ENCODE results near the gene HOTAIR. TPM values are rescaled to one million over a fixed set of nuclear protein-coding genes. Genes with fewer than 3 reads are reported as not detected.

HOTAIR gene
- polyA plus RNA-seq, 2 of the 4 experiments (the other 2 are of a cell fraction) = 0.67 to 0.71 TPM

DNA sequence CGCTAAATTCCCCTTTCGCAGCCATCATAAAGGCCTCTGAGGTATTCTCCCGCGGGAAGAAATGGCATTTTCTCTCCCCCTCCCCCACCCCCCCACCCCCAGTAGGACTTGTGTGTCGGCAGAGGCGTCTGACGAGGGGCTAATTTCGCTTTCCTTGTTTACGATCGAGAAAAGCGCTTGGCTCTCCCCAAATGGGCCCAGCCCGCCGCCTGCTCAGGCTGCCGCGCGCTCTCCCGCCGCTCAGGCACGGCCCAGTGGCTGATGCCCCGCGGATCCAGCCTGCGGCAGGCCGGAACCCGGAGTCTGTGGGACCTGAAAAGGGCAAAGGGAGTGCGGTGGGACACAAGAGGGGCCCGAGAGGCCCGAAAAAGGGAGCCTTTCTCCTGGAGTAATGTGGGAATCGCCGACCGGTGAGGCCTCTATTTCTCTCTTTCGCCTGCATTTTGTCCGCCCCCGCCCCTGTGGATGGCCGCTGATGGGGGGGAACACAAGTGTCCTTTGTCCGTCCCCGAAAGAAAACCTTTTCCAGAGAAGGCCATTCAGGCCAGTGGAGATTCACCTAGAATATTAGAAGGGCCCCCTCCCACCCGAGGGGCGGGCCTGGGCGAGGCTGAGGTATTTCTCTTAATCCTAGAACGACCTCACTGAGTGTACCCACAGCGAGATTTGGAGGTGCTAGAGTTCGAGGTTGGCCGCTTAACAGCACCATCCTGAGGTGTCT is 44.5 kb upstream of the HOTAIR start:
- ATAC-seq = no peak
- TF ChIP-seq KDM1A (IDR thresholded peaks at IDR 0.05; ENCODE audit: low read depth) = no peak
- TF ChIP-seq HOXB5 (CRISPR knock-in tag; IDR thresholded peaks at IDR 0.05) = no peak
- TF ChIP-seq ESRRA (IDR thresholded peaks at IDR 0.05; ENCODE audit: borderline replicate concordance, low read length) = no peak
- no peak for TF ChIP-seq HEYL (CRISPR knock-in tag; IDR thresholded peaks at IDR 0.05)
- no peak for TF ChIP-seq RFX5 (IDR thresholded peaks at IDR 0.05)
- TF ChIP-seq, protein P1, sequence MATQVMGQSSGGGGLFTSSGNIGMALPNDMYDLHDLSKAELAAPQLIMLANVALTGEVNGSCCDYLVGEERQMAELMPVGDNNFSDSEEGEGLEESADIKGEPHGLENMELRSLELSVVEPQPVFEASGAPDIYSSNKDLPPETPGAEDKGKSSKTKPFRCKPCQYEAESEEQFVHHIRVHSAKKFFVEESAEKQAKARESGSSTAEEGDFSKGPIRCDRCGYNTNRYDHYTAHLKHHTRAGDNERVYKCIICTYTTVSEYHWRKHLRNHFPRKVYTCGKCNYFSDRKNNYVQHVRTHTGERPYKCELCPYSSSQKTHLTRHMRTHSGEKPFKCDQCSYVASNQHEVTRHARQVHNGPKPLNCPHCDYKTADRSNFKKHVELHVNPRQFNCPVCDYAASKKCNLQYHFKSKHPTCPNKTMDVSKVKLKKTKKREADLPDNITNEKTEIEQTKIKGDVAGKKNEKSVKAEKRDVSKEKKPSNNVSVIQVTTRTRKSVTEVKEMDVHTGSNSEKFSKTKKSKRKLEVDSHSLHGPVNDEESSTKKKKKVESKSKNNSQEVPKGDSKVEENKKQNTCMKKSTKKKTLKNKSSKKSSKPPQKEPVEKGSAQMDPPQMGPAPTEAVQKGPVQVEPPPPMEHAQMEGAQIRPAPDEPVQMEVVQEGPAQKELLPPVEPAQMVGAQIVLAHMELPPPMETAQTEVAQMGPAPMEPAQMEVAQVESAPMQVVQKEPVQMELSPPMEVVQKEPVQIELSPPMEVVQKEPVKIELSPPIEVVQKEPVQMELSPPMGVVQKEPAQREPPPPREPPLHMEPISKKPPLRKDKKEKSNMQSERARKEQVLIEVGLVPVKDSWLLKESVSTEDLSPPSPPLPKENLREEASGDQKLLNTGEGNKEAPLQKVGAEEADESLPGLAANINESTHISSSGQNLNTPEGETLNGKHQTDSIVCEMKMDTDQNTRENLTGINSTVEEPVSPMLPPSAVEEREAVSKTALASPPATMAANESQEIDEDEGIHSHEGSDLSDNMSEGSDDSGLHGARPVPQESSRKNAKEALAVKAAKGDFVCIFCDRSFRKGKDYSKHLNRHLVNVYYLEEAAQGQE (IDR thresholded peaks at IDR 0.05) = no peak
- no peak for TF ChIP-seq HOXA7 (CRISPR knock-in tag; IDR thresholded peaks at IDR 0.05)
- no peak for TF ChIP-seq RAD21 (conservative IDR thresholded peaks at IDR 0.05 in 1 of 2, IDR thresholded peaks at IDR 0.05 in 1 of 2)
- no peak for TF ChIP-seq EHMT2 (IDR thresholded peaks at IDR 0.05; ENCODE audit: low read depth)
- TF ChIP-seq CHD4 (IDR thresholded peaks at IDR 0.05; ENCODE audit: borderline replicate concordance) = no peak
- TF ChIP-seq ZSCAN20 (CRISPR knock-in tag; IDR thresholded peaks at IDR 0.05) = no peak
- TF ChIP-seq ELK1 (IDR thresholded peaks at IDR 0.05; ENCODE audit: low read depth, low read length) = no peak
- no peak for TF ChIP-seq TFCP2L1 (CRISPR knock-in tag; IDR thresholded peaks at IDR 0.05)
- WGBS (ENCODE audit: missing lambda C conversion rate) = 94% methylated on average over 41 of the region's 43 CpGs
- ChIA-PET POLR2A (no interaction called here), CTCF (interaction anchor here (1.0 to 27.9 kb wide), 3 partner anchors 9 to 174 kb away, joined by 3 to 476 read pairs (median 54); partner anchors contain the start of genes HOXC6 and SMUG1)
- no peaks in the 10 kb centered on the region for H3K9me3 ChIP-seq
- peaks cover 35% of the 10 kb centered on the region for H3K4me1 ChIP-seq
- no peak for FAIRE-seq
- peak overlapping the region; percentile 96 to 99; a peak in 5 of 6 replicates for H3K27ac ChIP-seq
- DNase-seq (ENCODE audit: low read depth in 1 of 2, low spot score in 1 of 2) = no peak
- no peak overlapping the region; the same call in 2 of the 3 replicates for H3K4me3 ChIP-seq
- peak overlapping the region; percentile 96 for H3K4me2 ChIP-seq

DNA sequence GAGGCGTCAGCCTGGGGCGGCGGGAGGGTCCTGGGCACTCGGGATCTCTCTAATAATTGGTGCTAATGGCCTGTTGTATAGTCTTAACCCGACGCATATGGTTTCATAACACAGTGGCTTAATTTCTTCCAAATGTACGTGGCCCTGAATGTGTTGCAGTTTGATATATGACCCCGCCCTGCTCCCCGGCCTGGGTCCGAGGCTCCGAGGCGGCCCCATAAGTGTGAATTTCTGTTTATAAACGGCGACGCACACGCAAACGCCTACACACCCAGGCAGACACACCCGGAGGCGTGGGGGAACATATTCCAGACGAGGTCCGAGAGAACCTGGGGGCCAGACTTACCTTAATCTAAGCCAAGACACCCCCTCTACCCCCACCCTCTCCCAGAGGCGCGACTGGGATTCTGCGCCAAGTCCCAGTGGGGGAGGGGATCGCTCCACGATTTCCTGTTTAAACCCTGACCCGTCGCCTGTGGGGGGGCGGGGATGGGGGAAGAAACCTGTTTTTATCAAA is 43.8 kb upstream of the HOTAIR start:
- 0 out of 2 replicates have a peak, but pooled peaks have one; percentile 8 for TF ChIP-seq PHF8 (IDR thresholded peaks at IDR 0.05; ENCODE audit: borderline replicate concordance, low read depth)
- 0 out of 2 replicates have a peak, but pooled peaks have one; percentile 27 for TF ChIP-seq HOXA7 (CRISPR knock-in tag; IDR thresholded peaks at IDR 0.05)
- TF ChIP-seq HES2 (IDR thresholded peaks at IDR 0.05) = no peak
- TF ChIP-seq TFCP2L1 (CRISPR knock-in tag; IDR thresholded peaks at IDR 0.05) = no peak
- 0 out of 2 replicates have a peak, but pooled peaks have one; percentile 33 for TF ChIP-seq FOXS1 (CRISPR knock-in tag; IDR thresholded peaks at IDR 0.05)
- 28% methylated on average over 26 of the region's 29 CpGs for WGBS (ENCODE audit: missing lambda C conversion rate)
- DNase-seq (ENCODE audit: low read depth in 1 of 2, low spot score in 1 of 2) (peak in 1 of 2 experiments; percentile 39), FAIRE-seq (no peak), ATAC-seq (no peak)
- peak overlapping the region; percentile 96 for H3K4me2 ChIP-seq
- CTCF ChIA-PET = interaction anchor here (1.8 to 27.9 kb wide), 2 partner anchors 10 to 175 kb away, joined by 8 to 476 read pairs; partner anchors contain the start of genes HOXC8 and SMUG1
- H3K4me1 ChIP-seq = peaks cover 42% of the 10 kb centered on the region
- POLR2A ChIA-PET = interaction anchor here (1.3 to 2.4 kb wide), 3 partner anchors 10 to 182 kb away, joined by 9 to 40 read pairs (median 18); partner anchors contain the start of genes HOXC8 and HOXC9
- peak overlapping the region; percentile 61 for H3K4me3 ChIP-seq
- no peaks in the 10 kb centered on the region for H3K9me3 ChIP-seq
- H3K27ac ChIP-seq = peak overlapping the region; percentile 96 to 99

Data from A549 (cell line).